D721Med (cell line): ENCODE data around the gene DDX50.

Source experiments
- DNase-seq: peaks from one replicate; pipeline ENCODE4 v3.0.0; 2011; ENCODE audit warnings: low spot score; ENCODE audit not compliant: insufficient read length
- FAIRE-seq: peaks from 2 replicates; lab custom pipeline; 2011; peaks lifted over from hg19 to GRCh38; lab: Jason Lieb, UNC
- CTCF ChIP-seq: IDR thresholded peaks from 2 replicates; pipeline ENCODE4 v1.5.1; 2012; ENCODE audit warnings: mild to moderate bottlenecking, control low read depth; ENCODE audit not compliant: insufficient read depth; ENCODE audit errors: missing control alignments

DDX50 gene

GRCh38 chr10:68879628-68880027 lies 21.5 kb upstream of the DDX50 start:
- FAIRE-seq (no peak), DNase-seq (no peak)
- no peak for TF ChIP-seq CTCF

- FAIRE-seq (no peak), DNase-seq (no peak)
- no peak for TF ChIP-seq CTCF
These were observed 20.9 kb upstream of the DDX50 start for GRCh38 chr10:68880181-68880580.

- TF ChIP-seq CTCF, result no peak
- FAIRE-seq, result no peak
- no peak for DNase-seq
These were observed 6.1 kb upstream of the DDX50 start for GRCh38 chr10:68895041-68895440.

GRCh38 chr10:68897336-68897741 lies 3.8 kb upstream of the DDX50 start:
- TF ChIP-seq CTCF, result peak; percentile 70
- DNase-seq, result no peak

GRCh38 chr10:68899186-68899745 lies 1.8 kb upstream of the DDX50 start:
- no peak for TF ChIP-seq CTCF
- FAIRE-seq, result no peak
- no peak for DNase-seq

More at GRCh38 chr10:68897336-68897741, 3.8 kb upstream of the DDX50 start:
- peak; percentile 25 for FAIRE-seq

- FAIRE-seq (no peak), DNase-seq (no peak)
- no peak for TF ChIP-seq CTCF
These were observed 549 bp upstream of the DDX50 start for GRCh38 chr10:68900427-68901104.

GRCh38 chr10:68902382-68902781 lies 1.3 kb downstream of the DDX50 start:
- no peak for DNase-seq
- FAIRE-seq, result no peak
- TF ChIP-seq CTCF, result no peak
